ENCODE measurements around the gene FANCD2OS.
"Not testable (repeated sequence)": the region's sequence is repeated elsewhere in the genome, so short reads cannot be mapped to it uniquely, and the experiment has no call there.

Gene FANCD2OS

DNA sequence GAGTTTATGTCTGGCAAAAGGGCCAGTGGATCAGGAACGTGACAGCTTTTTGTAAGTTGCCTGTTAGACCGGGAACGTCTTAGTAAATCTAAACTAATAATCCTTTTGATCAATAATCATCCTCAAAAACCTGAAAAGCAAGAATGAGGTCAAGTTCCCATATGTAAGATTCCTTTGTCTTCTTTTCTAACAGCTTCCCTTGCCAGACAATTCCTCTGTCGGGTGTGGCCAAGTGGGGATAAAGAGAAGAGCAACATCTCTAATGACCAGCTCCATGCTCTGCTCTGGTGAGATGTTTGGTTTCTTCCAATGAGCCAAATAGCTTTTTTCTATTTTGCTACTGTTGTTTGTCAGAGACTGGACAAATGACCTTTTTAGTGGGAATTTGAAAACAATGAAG lies 19.8 kb downstream of the FANCD2OS start:
- no peaks in the 10 kb centered on the region for H3K9me3 ChIP-seq (ENCODE audit: low read depth, low read length)
- no peak overlapping the region for H3K27ac ChIP-seq
- no peak for DNase-seq (ENCODE audit: low read depth, low spot score)
- H3K36me3 ChIP-seq (ENCODE audit: insufficient read depth, low read length), result peaks cover 6% of the 10 kb centered on the region; the same call in 1 of the 2 replicates
- no peak overlapping the region for H3K9ac ChIP-seq (ENCODE audit: insufficient read length)
- TF ChIP-seq FOXP2 (optimal IDR thresholded peaks at IDR 0.05; ENCODE audit: control extremely low read depth, extremely low read length, insufficient read depth), result no peak
- TF ChIP-seq EZH2 (IDR thresholded peaks at IDR 0.05), result no peak
- TF ChIP-seq POLR2AphosphoS5 (IDR thresholded peaks at IDR 0.05; ENCODE audit: borderline replicate concordance, low read depth, low read length), result no peak
- no peak overlapping the region for H3K4me3 ChIP-seq

DNA sequence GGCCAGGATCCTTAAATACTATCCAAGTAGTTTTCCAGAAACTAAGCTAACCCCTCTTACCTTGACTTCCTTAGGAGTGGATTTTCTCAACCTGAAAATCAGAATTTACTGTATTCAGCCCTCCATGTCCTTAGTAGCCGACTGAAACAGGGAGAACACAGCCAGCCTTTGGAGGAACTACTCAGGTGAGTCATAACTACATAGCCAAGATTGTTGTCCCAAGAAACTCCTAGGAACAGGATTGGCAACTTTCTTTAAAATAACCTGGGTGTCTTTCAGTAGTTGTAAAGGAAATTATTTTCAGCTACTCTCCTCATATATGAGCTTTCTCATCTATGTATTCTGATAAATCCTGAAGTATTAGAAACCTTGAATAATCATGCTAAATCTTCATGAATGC lies 22.3 kb downstream of the FANCD2OS start:
- Histone ChIP-seq H3K27ac (no peak overlapping the region), H3K9me3 (ENCODE audit: low read depth, low read length) (no peaks in the 10 kb centered on the region), H3K4me3 (no peak overlapping the region), H3K9ac (ENCODE audit: insufficient read length) (no peak overlapping the region), H3K36me3 (ENCODE audit: insufficient read depth, low read length) (peaks cover 18% of the 10 kb centered on the region; the same call in 1 of the 2 replicates)
- TF ChIP-seq POLR2AphosphoS5 (IDR thresholded peaks at IDR 0.05; ENCODE audit: borderline replicate concordance, low read depth, low read length) (no peak), EZH2 (IDR thresholded peaks at IDR 0.05) (no peak), FOXP2 (optimal IDR thresholded peaks at IDR 0.05; ENCODE audit: control extremely low read depth, extremely low read length, insufficient read depth) (no peak)
- DNase-seq (ENCODE audit: low read depth, low spot score), result no peak

DNA sequence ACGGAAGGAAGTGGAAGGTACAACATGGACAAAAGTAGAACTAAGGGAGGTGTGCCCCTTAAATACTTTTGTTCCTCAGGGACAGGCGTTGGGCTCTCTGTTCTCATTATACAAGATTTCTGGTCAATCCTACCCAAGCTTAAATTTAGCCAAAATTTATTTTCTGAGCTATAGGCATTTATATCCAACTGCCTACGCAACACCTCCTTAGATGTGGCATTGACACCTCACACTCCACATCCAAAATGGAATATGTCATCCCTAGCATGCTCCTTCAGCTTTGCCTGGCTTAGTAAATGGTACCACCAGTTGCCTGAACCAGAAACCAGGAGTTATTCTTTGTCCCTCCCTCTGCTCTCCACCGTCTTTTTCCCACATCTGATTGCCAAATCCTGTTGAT lies 26.2 kb downstream of the FANCD2OS start:
- H3K27ac ChIP-seq, result no peak overlapping the region
- no peak overlapping the region for H3K9ac ChIP-seq (ENCODE audit: insufficient read length)
- peaks cover 15% of the 10 kb centered on the region; the same call in 1 of the 2 replicates for H3K36me3 ChIP-seq (ENCODE audit: insufficient read depth, low read length)
- no peaks in the 10 kb centered on the region for H3K9me3 ChIP-seq (ENCODE audit: low read depth, low read length)
- no peak for DNase-seq (ENCODE audit: low read depth, low spot score)
- no peak for TF ChIP-seq FOXP2 (optimal IDR thresholded peaks at IDR 0.05; ENCODE audit: control extremely low read depth, extremely low read length, insufficient read depth)
- no peak for TF ChIP-seq EZH2 (IDR thresholded peaks at IDR 0.05)
- TF ChIP-seq POLR2AphosphoS5 (IDR thresholded peaks at IDR 0.05; ENCODE audit: borderline replicate concordance, low read depth, low read length), result no peak
- H3K4me3 ChIP-seq, result no peak overlapping the region

DNA sequence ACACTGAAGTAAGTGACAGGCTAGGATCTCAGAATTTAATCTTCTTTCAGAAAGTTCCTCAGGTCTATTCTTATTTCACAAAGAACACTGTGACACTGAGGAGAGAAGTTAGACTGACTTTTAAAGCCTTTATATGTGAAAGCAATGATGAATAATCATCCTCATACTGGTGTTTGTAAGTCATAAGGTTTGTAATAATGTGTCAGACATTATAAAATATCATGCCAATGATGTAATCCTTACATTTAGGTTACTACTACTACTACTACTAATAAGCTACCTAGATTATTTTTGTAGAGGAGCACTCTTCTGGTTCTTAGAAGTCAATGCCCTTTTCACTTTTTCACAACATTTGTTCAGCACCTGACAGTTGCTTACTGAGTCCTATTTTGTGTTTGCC lies 33.4 kb downstream of the FANCD2OS start:
- Histone ChIP-seq H3K36me3 (ENCODE audit: insufficient read depth, low read length) (no peaks in the 10 kb centered on the region), H3K27ac (no peak overlapping the region), H3K9me3 (ENCODE audit: low read depth, low read length) (no peaks in the 10 kb centered on the region), H3K9ac (ENCODE audit: insufficient read length) (no peak overlapping the region), H3K4me3 (no peak overlapping the region)
- no peak for DNase-seq (ENCODE audit: low read depth, low spot score)
- TF ChIP-seq EZH2 (IDR thresholded peaks at IDR 0.05) (no peak), POLR2AphosphoS5 (IDR thresholded peaks at IDR 0.05; ENCODE audit: borderline replicate concordance, low read depth, low read length) (no peak), FOXP2 (optimal IDR thresholded peaks at IDR 0.05; ENCODE audit: control extremely low read depth, extremely low read length, insufficient read depth) (no peak)

DNA sequence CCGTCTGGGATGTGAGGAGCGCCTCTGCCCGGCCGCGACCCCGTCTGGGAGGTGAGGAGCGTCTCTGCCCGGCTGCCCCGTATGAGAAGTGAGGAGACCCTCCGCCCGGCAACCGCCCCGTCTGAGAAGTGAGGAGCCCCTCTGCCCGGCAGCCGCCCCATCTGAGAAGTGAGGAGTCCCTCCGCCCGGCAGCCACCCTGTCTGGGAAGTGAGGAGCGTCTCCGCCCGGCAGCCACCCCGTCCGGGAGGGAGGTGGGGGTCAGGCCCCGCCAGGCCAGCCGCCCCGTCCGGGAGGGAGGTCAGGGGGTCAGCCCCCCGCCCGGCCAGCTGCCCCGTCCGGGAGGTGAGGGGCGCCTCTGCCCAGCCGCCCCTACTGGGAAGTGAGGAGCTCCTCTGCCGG lies 38.0 kb downstream of the FANCD2OS start:
- H3K9ac ChIP-seq (ENCODE audit: insufficient read length); DNase-seq (ENCODE audit: low read depth, low spot score); H3K9me3 ChIP-seq (ENCODE audit: low read depth, low read length); H3K4me3 ChIP-seq; H3K27ac ChIP-seq: not testable (repeated sequence)
- H3K36me3 ChIP-seq (ENCODE audit: insufficient read depth, low read length), result peaks cover 21% of the 10 kb centered on the region; the same call in 1 of the 2 replicates

DNA sequence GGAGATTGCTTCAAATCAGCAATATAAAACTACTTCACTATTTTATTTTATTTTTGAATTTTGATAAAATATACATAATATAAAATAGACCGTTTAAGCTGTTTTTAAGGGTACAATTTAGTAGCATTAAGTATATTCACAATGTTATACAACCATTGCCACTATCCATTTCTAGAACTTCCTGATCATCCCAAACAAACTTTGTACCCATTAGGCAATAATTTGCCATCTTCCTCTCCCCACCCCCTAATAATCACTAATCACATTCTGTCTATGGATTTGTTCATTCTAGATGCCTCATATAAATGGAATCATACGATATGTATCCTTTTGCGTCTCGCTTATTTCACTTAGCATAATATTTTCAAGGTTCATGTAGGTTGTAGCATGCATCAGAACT lies 53.0 kb downstream of the FANCD2OS start:
- DNase-seq (ENCODE audit: low read depth, low spot score), result no peak
- H3K36me3 ChIP-seq (ENCODE audit: insufficient read depth, low read length), result 0 out of 2 replicates have a peak, but pooled peaks cover 3% of the 10 kb centered on the region
- TF ChIP-seq EZH2 (IDR thresholded peaks at IDR 0.05), result no peak
- TF ChIP-seq POLR2AphosphoS5 (IDR thresholded peaks at IDR 0.05; ENCODE audit: borderline replicate concordance, low read depth, low read length), result no peak
- TF ChIP-seq FOXP2 (optimal IDR thresholded peaks at IDR 0.05; ENCODE audit: control extremely low read depth, extremely low read length, insufficient read depth), result no peak
- H3K27ac ChIP-seq, result no peak overlapping the region
- H3K4me3 ChIP-seq, result no peak overlapping the region
- H3K9ac ChIP-seq (ENCODE audit: insufficient read length), result no peak overlapping the region
- no peaks in the 10 kb centered on the region for H3K9me3 ChIP-seq (ENCODE audit: low read depth, low read length)

Measured in SK-N-MC (cell line).